ENCODE measurements around the gene FBF1.

The FBF1 gene

GRCh38 chr17:75933808-75934207 lies 7.0 kb downstream of the FBF1 start:
- no peak for ATAC-seq
- no peak for TF ChIP-seq ZFP3 (CRISPR knock-in tag; IDR thresholded peaks at IDR 0.05)
- TF ChIP-seq TOX (CRISPR knock-in tag; IDR thresholded peaks at IDR 0.05; ENCODE audit: borderline replicate concordance): no peak
- TF ChIP-seq BACH2 (CRISPR knock-in tag; IDR thresholded peaks at IDR 0.05; ENCODE audit: borderline replicate concordance): no peak
- TF ChIP-seq ZNF8 (CRISPR knock-in tag; IDR thresholded peaks at IDR 0.05): no peak
- no peak for TF ChIP-seq GLIS3 (CRISPR knock-in tag; IDR thresholded peaks at IDR 0.05)
- no peak for TF ChIP-seq ZNF565 (CRISPR knock-in tag; conservative IDR thresholded peaks at IDR 0.05; ENCODE audit: low read depth)
- no peak for TF ChIP-seq RARB (CRISPR knock-in tag; IDR thresholded peaks at IDR 0.05)
- no peak for TF ChIP-seq ESRRG (CRISPR knock-in tag; IDR thresholded peaks at IDR 0.05)
- TF ChIP-seq TCF4 (CRISPR knock-in tag; IDR thresholded peaks at IDR 0.05; ENCODE audit: borderline replicate concordance): no peak
- no peak for TF ChIP-seq ARNTL (CRISPR knock-in tag; IDR thresholded peaks at IDR 0.05; ENCODE audit: borderline replicate concordance, low read depth)
- no peak for TF ChIP-seq CSRNP3 (CRISPR knock-in tag; IDR thresholded peaks at IDR 0.05)
- no peak for TF ChIP-seq ZNF70 (CRISPR knock-in tag; IDR thresholded peaks at IDR 0.05)
- no peak for TF ChIP-seq CREB5 (CRISPR knock-in tag; IDR thresholded peaks at IDR 0.05; ENCODE audit: low read depth)
- TF ChIP-seq ZFP30 (CRISPR knock-in tag; IDR thresholded peaks at IDR 0.05): no peak
- no peak for TF ChIP-seq POU6F1 (CRISPR knock-in tag; IDR thresholded peaks at IDR 0.05; ENCODE audit: borderline replicate concordance, low read depth)
- TF ChIP-seq OSR1 (CRISPR knock-in tag; IDR thresholded peaks at IDR 0.05): no peak
- no peak for TF ChIP-seq CSDC2 (CRISPR knock-in tag; IDR thresholded peaks at IDR 0.05)

GRCh38 chr17:75932852-75933251 lies 8.0 kb downstream of the FBF1 start:
- ATAC-seq: no peak
- TF ChIP-seq ZNF8 (CRISPR knock-in tag; IDR thresholded peaks at IDR 0.05) (no peak), PATZ1 (CRISPR knock-in tag; IDR thresholded peaks at IDR 0.05; ENCODE audit: borderline replicate concordance) (no peak), OSR1 (CRISPR knock-in tag; IDR thresholded peaks at IDR 0.05) (no peak), ZFP3 (CRISPR knock-in tag; IDR thresholded peaks at IDR 0.05) (no peak)

GRCh38 chr17:75931062-75931461 lies 9.8 kb downstream of the FBF1 start:
- no peak for ATAC-seq
- TF ChIP-seq CSRNP3 (CRISPR knock-in tag; IDR thresholded peaks at IDR 0.05): no peak
- no peak for TF ChIP-seq SNAI2 (CRISPR knock-in tag; IDR thresholded peaks at IDR 0.05)
- TF ChIP-seq ZFP3 (CRISPR knock-in tag; IDR thresholded peaks at IDR 0.05): no peak
- TF ChIP-seq TOX (CRISPR knock-in tag; IDR thresholded peaks at IDR 0.05; ENCODE audit: borderline replicate concordance): no peak
- TF ChIP-seq TCF4 (CRISPR knock-in tag; IDR thresholded peaks at IDR 0.05; ENCODE audit: borderline replicate concordance): no peak
- TF ChIP-seq ESRRG (CRISPR knock-in tag; IDR thresholded peaks at IDR 0.05): no peak
- TF ChIP-seq ZFP30 (CRISPR knock-in tag; IDR thresholded peaks at IDR 0.05): no peak
- TF ChIP-seq PATZ1 (CRISPR knock-in tag; IDR thresholded peaks at IDR 0.05; ENCODE audit: borderline replicate concordance): no peak
